Skeletal muscle tissue (tissue), 4 donors: Measurements from ENCODE around the gene MRGPRF. TPM values are rescaled to one million over a fixed set of nuclear protein-coding genes. Genes with fewer than 3 reads are reported as not detected.

Experiments
- H3K27ac ChIP-seq: one replicate; pipeline ENCODE4 v1.7.0; 2013; ENCODE audit warnings: mild to moderate bottlenecking, low read depth, low read length, inconsistent platforms
- H3K27me3 ChIP-seq, 3 donors: one replicate each; pipeline ENCODE4 v1.7.0; 2013; ENCODE audit warnings: low read length in 3 of 3; ENCODE audit not compliant: control insufficient read depth in 3 of 3, insufficient read depth in 3 of 3
- H3K36me3 ChIP-seq, 3 donors: one replicate each; pipeline ENCODE4 v1.7.0; 2013; ENCODE audit warnings: low read length in 3 of 3; ENCODE audit not compliant: control insufficient read depth in 3 of 3, insufficient read depth in 3 of 3
- H3K4me1 ChIP-seq, 3 donors: one replicate each; pipeline ENCODE4 v1.7.0; 2013; ENCODE audit warnings: low read length in 3 of 3, mild to moderate bottlenecking in 3 of 3; ENCODE audit not compliant: control insufficient read depth in 3 of 3, insufficient read depth in 3 of 3
- H3K4me3 ChIP-seq, 3 donors: one replicate each; pipeline ENCODE4 v1.7.0; 2013; ENCODE audit warnings: low read length in 3 of 3
- H3K9ac ChIP-seq, 3 donors: one replicate each; pipeline ENCODE4 v1.7.0; 2013; ENCODE audit warnings: low read length in 3 of 3, mild to moderate bottlenecking in 3 of 3, moderate library complexity in 2 of 3, low read depth in 1 of 3
- H3K9me3 ChIP-seq, 3 donors: one replicate each; pipeline ENCODE4 v1.7.0; 2013; ENCODE audit warnings: low read length in 3 of 3; ENCODE audit not compliant: control insufficient read depth in 3 of 3
- total RNA-seq: library from RNA; depleted of rRNA; stranded (reverse); fragments of >200 nt; gene quantifications from one replicate; pipeline ENCODE4 v1.2.3, GENCODE V29; 2014
- donor health status: Osteomylitis.

Gene MRGPRF
- total RNA-seq, 1 donor from 2014 or later, result 16.7 TPM

DNA sequence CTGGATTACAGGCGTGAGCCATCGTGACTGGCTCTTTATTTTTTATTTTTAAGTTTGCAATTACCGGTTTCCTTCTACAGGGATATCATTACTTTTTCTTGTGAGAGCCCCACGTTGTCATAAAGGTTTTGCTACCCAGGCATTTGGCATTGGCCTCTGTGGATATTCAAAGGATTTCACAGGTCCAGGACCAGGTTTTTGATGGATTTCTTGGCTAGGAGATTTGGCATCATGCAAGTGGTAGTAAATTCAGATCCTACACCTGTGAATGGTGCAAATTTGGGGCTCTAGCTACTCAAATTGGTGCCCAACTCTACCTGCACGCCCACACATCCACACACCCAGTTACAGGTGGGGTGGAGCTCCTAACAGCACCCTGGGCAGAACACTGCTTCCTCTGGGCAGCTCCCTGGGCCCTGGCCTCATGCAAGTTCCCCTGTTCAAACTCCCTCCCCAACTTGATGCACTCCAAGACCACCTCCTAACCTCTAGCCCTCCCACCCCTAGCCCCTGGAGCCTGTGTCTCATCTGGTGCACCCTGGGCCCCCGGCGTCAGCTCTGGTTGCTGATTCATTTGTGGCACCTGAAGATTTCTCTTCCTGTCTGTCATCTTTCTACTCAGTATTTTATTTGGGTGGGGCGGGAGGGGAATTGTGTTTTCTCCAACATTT lies 23.0 kb downstream of the MRGPRF start:
- Histone ChIP-seq H3K4me3 (no peak overlapping the region), H3K27ac (no peak overlapping the region), H3K36me3 (no peaks in the 10 kb centered on the region), H3K27me3 (peaks cover 11 to 27% (median 25%) of the 10 kb centered on the region in 3 donors), H3K9me3 (no peaks in the 10 kb centered on the region), H3K4me1 (no peaks in the 10 kb centered on the region), H3K9ac (no peak overlapping the region)

DNA sequence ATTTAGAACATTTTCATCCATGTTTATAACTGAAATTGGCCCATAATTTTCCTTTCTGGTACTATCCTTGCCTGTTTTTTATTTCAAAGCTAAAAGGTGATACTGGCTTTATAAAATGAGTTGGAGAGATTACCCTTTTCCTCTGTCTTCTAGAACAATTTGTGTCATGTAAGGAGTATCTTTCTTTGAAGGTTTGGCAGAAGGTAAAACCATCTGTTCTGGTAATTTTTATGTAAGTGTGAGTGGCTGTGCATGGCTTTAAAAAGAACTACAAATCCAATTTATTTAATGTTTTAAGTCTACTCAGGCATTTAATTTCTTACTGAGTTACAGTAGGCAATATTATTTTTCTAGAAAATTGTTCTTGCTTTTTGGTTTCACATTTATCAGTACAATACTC lies 24.6 kb downstream of the MRGPRF start:
- Histone ChIP-seq H3K27ac (no peak overlapping the region), H3K27me3 (peaks cover 7 to 15% (median 15%) of the 10 kb centered on the region in 3 donors), H3K36me3 (no peaks in the 10 kb centered on the region)

DNA sequence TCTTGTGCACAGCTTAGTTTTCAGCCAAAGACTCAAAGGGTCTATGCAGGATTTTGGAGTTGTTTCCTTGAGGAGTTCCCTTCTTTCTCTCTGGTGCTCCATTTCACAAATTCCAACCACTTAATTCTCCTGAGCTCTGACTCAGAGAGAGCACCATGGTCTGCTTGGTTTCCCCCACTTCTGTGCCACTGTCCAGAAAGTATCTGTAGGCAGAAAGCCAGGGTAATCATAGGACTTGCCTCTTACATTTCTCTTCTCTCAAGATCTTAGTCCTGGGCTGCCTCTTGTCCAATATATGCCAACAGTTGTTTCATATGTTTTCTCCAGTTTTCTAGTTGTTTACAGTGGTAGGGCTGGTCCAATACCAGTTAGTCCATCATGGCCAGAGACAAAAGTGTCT lies 25.8 kb downstream of the MRGPRF start:
- Histone ChIP-seq H3K9ac (no peak overlapping the region), H3K4me3 (no peak overlapping the region), H3K27me3 (peaks cover 2 to 11% (median 8%) of the 10 kb centered on the region in 3 donors), H3K4me1 (no peaks in the 10 kb centered on the region), H3K36me3 (no peaks in the 10 kb centered on the region), H3K27ac (no peak overlapping the region), H3K9me3 (no peaks in the 10 kb centered on the region)

More for the DNA sequence above, 24.6 kb downstream of the MRGPRF start:
- no peak overlapping the region for H3K4me3 ChIP-seq
- H3K9me3 ChIP-seq, result no peaks in the 10 kb centered on the region
- H3K4me1 ChIP-seq, result no peaks in the 10 kb centered on the region
- no peak overlapping the region for H3K9ac ChIP-seq

DNA sequence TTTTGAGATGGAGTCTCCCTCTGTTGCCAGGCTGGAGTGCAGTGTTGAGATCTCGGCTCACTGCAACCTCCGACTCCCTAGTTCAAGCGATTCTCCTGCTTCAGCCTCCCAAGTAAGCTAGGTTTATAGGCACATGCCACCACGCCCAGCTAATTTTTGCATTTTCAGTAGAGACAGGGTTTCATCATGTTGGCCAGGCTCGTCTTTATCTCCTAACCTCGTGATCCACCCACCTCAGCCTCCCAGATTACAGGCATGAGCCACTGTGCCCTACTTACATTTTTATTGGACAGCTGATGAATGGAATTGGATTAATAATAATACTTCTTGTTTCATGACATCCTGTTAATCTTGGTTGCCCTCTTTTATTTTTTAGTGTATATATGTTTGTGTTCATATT lies 29.2 kb downstream of the MRGPRF start:
- no peak overlapping the region for H3K27ac ChIP-seq
- H3K9me3 ChIP-seq, result no peaks in the 10 kb centered on the region

DNA sequence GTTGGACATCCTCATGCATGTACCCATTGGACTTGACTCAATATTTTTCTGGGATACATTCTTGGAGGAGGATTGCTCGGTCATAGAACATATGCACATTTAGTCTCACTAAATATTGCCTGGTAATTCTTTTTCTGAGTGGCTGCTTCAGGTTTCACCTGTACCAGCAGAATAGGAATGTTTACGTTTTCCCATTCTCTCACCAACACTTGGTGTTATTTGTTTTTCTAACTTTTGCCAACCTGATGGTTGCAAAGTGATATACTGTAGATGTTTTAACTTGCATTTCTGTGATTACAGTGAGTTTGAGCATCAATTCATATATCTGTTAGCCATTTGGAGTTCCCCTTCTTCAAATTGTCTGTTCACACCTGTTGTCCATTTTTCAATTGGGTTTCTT lies 30.9 kb downstream of the MRGPRF start:
- Histone ChIP-seq H3K27me3 (peaks cover 8 to 21% (median 17%) of the 10 kb centered on the region in 3 donors), H3K4me3 (no peak overlapping the region), H3K9ac (no peak overlapping the region), H3K9me3 (no peaks in the 10 kb centered on the region), H3K36me3 (no peaks in the 10 kb centered on the region), H3K27ac (no peak overlapping the region), H3K4me1 (peaks cover 5 to 12% (median 11%) of the 10 kb centered on the region in 3 donors)

More for the DNA sequence above, 29.2 kb downstream of the MRGPRF start:
- Histone ChIP-seq H3K27me3 (peaks cover 8 to 14% (median 12%) of the 10 kb centered on the region in 3 donors), H3K4me3 (no peak overlapping the region), H3K9ac (no peak overlapping the region), H3K4me1 (peaks cover 3 to 6% (median 5%) of the 10 kb centered on the region in 3 donors), H3K36me3 (no peaks in the 10 kb centered on the region)

DNA sequence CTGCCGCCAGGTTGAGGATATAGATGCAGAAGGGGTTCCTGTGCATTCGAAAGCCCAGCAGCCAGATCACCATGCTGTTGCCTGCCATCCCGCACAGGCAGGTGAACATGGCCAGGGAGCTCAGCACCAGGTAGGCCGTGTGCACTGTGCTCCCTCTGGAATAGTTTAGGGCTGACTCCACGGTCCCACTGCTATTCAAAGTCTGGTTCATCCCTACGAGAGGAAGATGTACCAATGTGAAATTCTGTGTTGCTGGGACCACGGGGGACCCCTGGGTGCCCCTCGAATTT lies 32.3 kb downstream of the MRGPRF start, which contains the start of gene MRGPRD:
MRGPRD (minus strand) TSS at position 211 of the 290 bp plus-strand sequence; CDS start at position 211, 0 bp downstream.
- H3K9me3 ChIP-seq, result no peaks in the 10 kb centered on the region
- H3K9ac ChIP-seq, result no peak within 1 kb of the TSS
- H3K36me3 ChIP-seq, result no peaks in the 10 kb centered on the region
- H3K4me1 ChIP-seq, result peaks cover 5 to 16% (median 14%) of the 10 kb centered on the region in 3 donors
- H3K27ac ChIP-seq, result no peak within 1 kb of the TSS
- H3K27me3 ChIP-seq, result peaks cover 8 to 21% (median 17%) of the 10 kb centered on the region in 3 donors
- no peak within 1 kb of the TSS for H3K4me3 ChIP-seq

DNA sequence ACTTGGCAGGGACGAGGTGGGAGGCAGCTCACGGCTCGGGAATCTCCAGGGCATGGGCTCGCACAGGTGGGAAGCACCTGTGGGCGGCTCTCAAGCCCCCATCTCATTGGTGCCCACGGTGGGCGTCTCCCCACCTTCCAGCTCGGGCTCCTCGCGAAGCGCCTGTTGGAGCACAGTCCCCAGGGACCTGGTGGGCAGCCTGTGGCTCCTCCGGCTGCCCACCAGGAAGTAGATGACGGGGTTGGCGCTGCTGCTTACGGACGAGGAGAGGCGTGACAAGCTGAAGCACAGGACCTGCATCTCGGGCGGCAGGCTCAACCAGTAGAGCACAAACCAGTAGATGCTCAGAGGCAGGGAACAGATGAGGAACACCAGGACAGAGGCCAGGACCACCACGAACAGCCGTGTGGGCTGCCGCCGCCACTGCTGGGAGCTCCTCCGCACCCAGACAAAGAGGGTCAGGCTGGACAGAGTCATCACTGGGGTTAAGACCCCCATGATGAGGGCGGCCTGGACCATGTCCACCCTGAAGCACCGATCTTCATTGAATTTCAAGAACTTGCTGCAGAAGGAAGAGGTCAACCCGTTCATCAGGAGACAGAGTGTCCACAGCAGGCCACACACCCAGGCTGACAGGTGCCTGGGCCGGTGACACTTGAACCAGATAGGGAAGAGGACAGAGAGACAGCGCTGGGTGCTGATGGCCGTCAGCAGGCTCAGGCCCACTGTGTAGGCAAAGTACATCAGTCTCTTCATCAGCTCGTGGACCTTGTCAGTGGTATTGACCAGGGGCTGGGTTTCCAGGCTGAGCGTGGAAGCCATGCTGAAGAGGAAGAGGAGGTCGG lies 32.9 kb downstream of the MRGPRF start:
- Histone ChIP-seq H3K9me3 (no peaks in the 10 kb centered on the region), H3K27ac (no peak overlapping the region), H3K4me1 (peaks cover 5 to 16% (median 14%) of the 10 kb centered on the region in 3 donors), H3K27me3 (peaks cover 8 to 21% (median 17%) of the 10 kb centered on the region in 3 donors), H3K4me3 (no peak overlapping the region), H3K9ac (no peak overlapping the region), H3K36me3 (no peaks in the 10 kb centered on the region)

DNA sequence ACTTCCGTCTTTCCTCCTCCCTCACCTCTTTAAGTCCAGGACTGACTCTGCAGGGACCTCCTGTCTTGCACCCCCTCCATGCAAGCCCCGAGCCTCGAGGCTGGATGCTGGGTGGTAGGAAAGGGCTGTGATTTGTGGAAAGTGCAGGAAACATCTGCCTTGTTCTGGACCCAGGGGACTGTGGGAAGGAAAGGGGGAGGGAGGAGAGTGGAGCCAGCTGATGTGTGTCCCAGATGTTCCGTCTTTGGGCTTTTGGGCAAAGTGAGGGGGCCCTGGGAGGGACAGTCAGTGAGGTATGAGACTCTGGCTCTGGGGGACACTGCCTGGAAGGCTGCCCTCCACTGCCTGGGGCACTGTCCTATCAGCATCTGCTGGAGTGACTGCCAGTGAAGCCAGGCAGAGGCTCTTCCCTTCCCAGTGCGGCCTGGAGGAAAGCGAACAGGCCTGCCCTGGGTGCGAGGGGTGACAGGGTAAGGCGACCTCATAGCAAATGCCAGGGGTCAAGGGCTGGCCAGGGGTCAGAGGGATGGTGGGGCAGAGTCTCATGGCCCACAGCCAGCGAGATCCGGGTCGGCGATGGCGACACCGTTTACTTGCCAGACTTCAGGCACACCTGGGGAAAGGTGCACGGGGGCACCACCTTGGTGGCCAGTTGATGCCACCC lies 34.0 kb downstream of the MRGPRF start:
- Histone ChIP-seq H3K9ac (no peak overlapping the region), H3K4me1 (peaks cover 5 to 16% (median 14%) of the 10 kb centered on the region in 3 donors), H3K9me3 (no peaks in the 10 kb centered on the region), H3K27me3 (peaks cover 8 to 21% (median 17%) of the 10 kb centered on the region in 3 donors), H3K4me3 (no peak overlapping the region), H3K27ac (no peak overlapping the region), H3K36me3 (no peaks in the 10 kb centered on the region)

DNA sequence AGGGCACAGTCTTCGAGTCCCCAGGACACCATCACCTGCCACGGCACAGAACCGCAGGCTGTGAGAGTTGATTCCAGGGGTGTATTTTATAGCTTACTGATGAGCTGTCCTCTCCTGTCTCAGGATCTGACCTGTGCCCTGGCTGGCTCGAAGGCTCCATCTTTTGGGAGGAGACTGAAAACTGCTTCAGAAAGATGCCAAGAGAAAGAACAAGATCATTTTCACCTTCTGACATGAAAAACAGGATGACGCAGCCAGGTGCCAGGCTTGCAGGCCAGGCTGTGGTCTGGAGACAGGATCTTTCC lies 34.5 kb downstream of the MRGPRF start:
- peaks cover 8 to 21% (median 17%) of the 10 kb centered on the region in 3 donors for H3K27me3 ChIP-seq
- no peaks in the 10 kb centered on the region for H3K36me3 ChIP-seq
- H3K27ac ChIP-seq, result no peak overlapping the region
- peaks cover 5 to 16% (median 14%) of the 10 kb centered on the region in 3 donors for H3K4me1 ChIP-seq
- H3K9ac ChIP-seq, result no peak overlapping the region
- no peaks in the 10 kb centered on the region for H3K9me3 ChIP-seq
- H3K4me3 ChIP-seq, result no peak overlapping the region
